ENCODE results near the gene TRIM40. TPM values are rescaled to one million over a fixed set of nuclear protein-coding genes. Genes with fewer than 3 reads are reported as not detected.

TRIM40 gene
- total RNA-seq, 1 donor from 2014 or later, result not detected

DNA sequence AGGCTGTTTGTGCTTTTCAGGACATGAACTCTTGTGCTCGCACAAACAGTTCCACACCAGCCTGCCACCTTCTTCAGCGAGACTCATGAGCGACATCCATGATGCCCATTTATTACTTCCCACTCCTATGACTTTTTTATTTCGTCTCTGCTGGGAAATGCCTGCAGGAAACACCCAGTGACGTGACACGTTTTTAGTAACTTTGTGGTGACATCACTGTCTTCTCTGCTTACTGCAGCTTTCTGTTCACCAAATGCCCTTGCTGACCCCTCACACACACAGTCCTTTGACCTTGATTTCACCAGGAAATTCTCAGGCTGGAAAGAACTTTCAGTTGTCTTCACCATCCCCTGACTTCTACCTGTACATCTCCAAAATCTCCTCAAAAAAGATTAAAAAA is 8.9 kb downstream of the TRIM40 start:
- intact Hi-C loops (cut with micrococcal nuclease), result no loop called here
- peaks cover 5% of the 10 kb centered on the region for H3K4me1 Mint-ChIP-seq (ENCODE audit: low read depth)
- H3K27me3 Mint-ChIP-seq (ENCODE audit: low read depth), result peaks cover 43% of the 10 kb centered on the region
- H3K9me3 Mint-ChIP-seq, result no peaks in the 10 kb centered on the region
- H3K4me3 Mint-ChIP-seq (ENCODE audit: low read depth), result no peak overlapping the region
- no peak for DNase-seq (ENCODE audit: low spot score)
- no peaks in the 10 kb centered on the region for H3K36me3 Mint-ChIP-seq (ENCODE audit: low read depth)
- no peak overlapping the region for H3K27ac Mint-ChIP-seq

DNA sequence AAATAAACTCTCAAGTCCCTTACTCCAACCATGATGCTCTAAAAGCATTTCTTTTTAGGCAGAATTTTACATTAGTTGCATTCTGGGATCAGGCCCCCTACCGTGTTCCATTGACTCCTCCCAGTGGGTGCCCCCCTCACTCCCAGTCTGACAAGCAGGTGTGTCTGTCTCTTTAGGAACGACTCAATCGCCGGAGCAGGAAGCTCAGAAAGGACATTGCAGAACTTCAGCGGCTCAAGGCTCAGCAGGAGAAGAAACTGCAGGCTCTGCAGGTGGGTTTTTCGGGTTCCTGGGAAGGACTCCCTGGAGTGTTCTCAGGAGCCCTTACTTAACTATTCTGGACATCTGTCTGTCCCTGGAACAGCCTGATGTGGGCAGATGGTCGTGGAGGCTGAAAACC is 9.9 kb downstream of the TRIM40 start:
- Mint-ChIP-seq H3K36me3 (ENCODE audit: low read depth) (no peaks in the 10 kb centered on the region), H3K4me1 (ENCODE audit: low read depth) (peaks cover 2% of the 10 kb centered on the region), H3K9me3 (no peaks in the 10 kb centered on the region), H3K27me3 (ENCODE audit: low read depth) (peaks cover 43% of the 10 kb centered on the region), H3K4me3 (ENCODE audit: low read depth) (no peak overlapping the region), H3K27ac (no peak overlapping the region)
- DNase-seq (ENCODE audit: low spot score), result no peak
- intact Hi-C loops (cut with micrococcal nuclease), result no loop called here

GRCh38 chr6:30147096-30147495 is 11.2 kb downstream of the TRIM40 start:
- Mint-ChIP-seq H3K4me1 (ENCODE audit: low read depth) (peaks cover 4% of the 10 kb centered on the region), H3K9me3 (no peaks in the 10 kb centered on the region), H3K4me3 (ENCODE audit: low read depth) (no peak overlapping the region), H3K36me3 (ENCODE audit: low read depth) (no peaks in the 10 kb centered on the region), H3K27me3 (ENCODE audit: low read depth) (peaks cover 32% of the 10 kb centered on the region), H3K27ac (no peak overlapping the region)
- DNase-seq (ENCODE audit: low spot score), result peak; percentile 7
- intact Hi-C loops (cut with micrococcal nuclease), result no loop called here

DNA sequence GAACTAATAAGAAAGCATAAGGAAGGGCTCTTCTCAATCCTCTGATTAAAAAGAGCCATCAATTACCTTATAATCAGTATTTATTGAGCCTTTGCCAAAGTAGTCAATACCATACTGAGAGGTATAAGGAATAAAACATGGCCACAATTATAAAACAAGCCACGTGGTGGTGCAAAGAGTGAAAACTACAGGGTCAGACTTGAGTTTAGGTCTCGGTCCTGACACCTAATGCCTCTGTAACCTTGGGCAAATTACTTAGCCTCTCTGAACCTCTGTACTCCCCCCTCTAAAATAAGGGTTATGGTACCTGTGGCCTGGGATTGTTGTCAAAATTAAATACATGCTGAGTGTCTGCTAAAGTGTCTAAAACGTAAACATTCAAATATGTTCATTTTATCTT is 13.3 kb downstream of the TRIM40 start:
- Mint-ChIP-seq H3K27me3 (ENCODE audit: low read depth) (peaks cover 30% of the 10 kb centered on the region), H3K4me3 (ENCODE audit: low read depth) (no peak overlapping the region), H3K9me3 (no peaks in the 10 kb centered on the region), H3K36me3 (ENCODE audit: low read depth) (no peaks in the 10 kb centered on the region), H3K27ac (no peak overlapping the region), H3K4me1 (ENCODE audit: low read depth) (peaks cover 6% of the 10 kb centered on the region)
- intact Hi-C loops (cut with micrococcal nuclease), result no loop called here
- DNase-seq (ENCODE audit: low spot score), result no peak

GRCh38 chr6:30149858-30150550 is 14.1 kb downstream of the TRIM40 start:
- Mint-ChIP-seq H3K36me3 (ENCODE audit: low read depth) (no peaks in the 10 kb centered on the region), H3K9me3 (no peaks in the 10 kb centered on the region), H3K27me3 (ENCODE audit: low read depth) (peaks cover 22% of the 10 kb centered on the region), H3K4me3 (ENCODE audit: low read depth) (no peak overlapping the region), H3K27ac (no peak overlapping the region), H3K4me1 (ENCODE audit: low read depth) (peaks cover 6% of the 10 kb centered on the region)
- DNase-seq (ENCODE audit: low spot score), result no peak
- intact Hi-C loops (cut with micrococcal nuclease), result no loop called here

DNA sequence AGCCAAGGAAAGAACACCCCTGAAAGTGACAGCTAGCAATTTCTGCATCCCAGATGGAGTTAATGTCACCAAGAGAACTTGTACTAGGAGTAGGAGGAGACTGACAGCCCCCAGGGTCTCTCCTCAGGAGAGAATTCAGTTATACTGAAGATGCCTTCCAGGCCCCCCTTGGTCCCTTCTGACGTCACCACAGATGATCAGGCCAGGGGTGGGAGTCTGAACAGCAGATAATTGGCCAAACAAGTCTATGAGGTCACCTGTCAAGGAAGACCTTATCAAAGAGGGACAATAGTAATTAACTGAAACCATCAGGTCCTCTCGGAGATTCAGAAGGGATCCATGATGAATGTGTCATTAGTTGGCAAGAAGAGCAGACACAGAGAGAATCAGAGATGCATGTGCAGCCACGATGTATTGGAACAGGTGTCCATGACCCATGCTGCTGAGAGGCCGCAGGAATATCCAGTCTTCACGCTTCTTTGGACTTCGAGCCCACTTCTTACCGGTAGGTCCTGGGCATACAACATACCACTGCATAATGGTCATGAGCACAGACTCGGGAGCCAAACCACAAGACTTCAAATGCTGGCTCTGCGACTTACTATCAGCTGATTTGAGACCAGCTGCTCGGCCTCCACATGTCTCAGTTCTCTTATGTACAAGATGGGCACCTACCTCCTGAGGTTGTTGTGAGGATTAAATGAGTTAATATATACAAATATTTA is 14.9 kb downstream of the TRIM40 start:
- DNase-seq (ENCODE audit: low spot score), result no peak
- H3K36me3 Mint-ChIP-seq (ENCODE audit: low read depth), result no peaks in the 10 kb centered on the region
- no peak overlapping the region for H3K4me3 Mint-ChIP-seq (ENCODE audit: low read depth)
- intact Hi-C loops (cut with micrococcal nuclease), result no loop called here
- peaks cover 22% of the 10 kb centered on the region for H3K27me3 Mint-ChIP-seq (ENCODE audit: low read depth)
- H3K9me3 Mint-ChIP-seq, result no peaks in the 10 kb centered on the region
- no peak overlapping the region for H3K27ac Mint-ChIP-seq
- H3K4me1 Mint-ChIP-seq (ENCODE audit: low read depth), result peaks cover 6% of the 10 kb centered on the region

- DNase-seq (ENCODE audit: low spot score), result peak; percentile 4
These were observed 15.6 kb downstream of the TRIM40 start for GRCh38 chr6:30151580-30151979.

GRCh38 chr6:30152016-30152673 is 16.2 kb downstream of the TRIM40 start:
- H3K27me3 Mint-ChIP-seq (ENCODE audit: low read depth), result peaks cover 21% of the 10 kb centered on the region
- H3K4me3 Mint-ChIP-seq (ENCODE audit: low read depth), result no peak overlapping the region
- H3K27ac Mint-ChIP-seq, result no peak overlapping the region
- no peak for DNase-seq (ENCODE audit: low spot score)
- no peaks in the 10 kb centered on the region for H3K36me3 Mint-ChIP-seq (ENCODE audit: low read depth)
- peaks cover 6% of the 10 kb centered on the region for H3K4me1 Mint-ChIP-seq (ENCODE audit: low read depth)
- no peaks in the 10 kb centered on the region for H3K9me3 Mint-ChIP-seq
- intact Hi-C loops (cut with micrococcal nuclease), result no loop called here

More at GRCh38 chr6:30151580-30151979, 15.6 kb downstream of the TRIM40 start:
- no peaks in the 10 kb centered on the region for H3K9me3 Mint-ChIP-seq
- peaks cover 21% of the 10 kb centered on the region for H3K27me3 Mint-ChIP-seq (ENCODE audit: low read depth)
- H3K36me3 Mint-ChIP-seq (ENCODE audit: low read depth), result no peaks in the 10 kb centered on the region
- intact Hi-C loops (cut with micrococcal nuclease), result no loop called here
- H3K27ac Mint-ChIP-seq, result no peak overlapping the region
- no peak overlapping the region for H3K4me3 Mint-ChIP-seq (ENCODE audit: low read depth)
- H3K4me1 Mint-ChIP-seq (ENCODE audit: low read depth), result peaks cover 6% of the 10 kb centered on the region

DNA sequence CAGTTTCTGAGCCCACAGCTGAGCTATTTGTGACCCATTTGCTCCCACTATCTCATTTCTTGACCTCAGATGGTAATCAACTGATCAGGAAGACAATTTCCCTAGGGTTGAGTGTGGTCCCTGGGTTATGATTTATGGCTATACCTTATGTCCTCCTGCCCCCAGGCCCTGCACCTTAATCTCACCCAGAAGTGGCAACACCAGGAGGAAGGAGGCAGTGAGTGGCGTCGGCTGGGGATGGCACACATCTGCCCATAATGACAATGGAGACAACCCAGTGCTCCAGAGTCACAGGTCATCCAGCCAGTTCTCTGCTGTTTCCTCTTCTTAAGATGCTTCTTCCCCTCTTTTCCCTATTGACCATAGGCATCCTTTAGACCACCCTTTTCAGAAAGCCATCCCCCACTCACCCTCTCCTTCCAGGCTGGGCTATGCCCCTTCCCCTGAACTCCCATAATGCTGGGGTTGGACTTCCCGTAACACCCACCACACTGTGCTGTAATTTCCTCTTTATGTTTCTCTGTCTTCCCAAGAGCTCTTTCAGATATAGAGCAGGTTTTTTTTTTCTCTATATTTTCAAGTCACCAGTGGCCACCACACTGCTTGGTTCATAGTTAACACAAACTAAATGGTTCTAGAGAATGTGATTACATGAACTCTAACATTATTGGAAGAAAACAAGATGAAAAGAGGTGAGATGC is 17.1 kb downstream of the TRIM40 start:
- H3K27me3 Mint-ChIP-seq (ENCODE audit: low read depth), result peaks cover 21% of the 10 kb centered on the region
- H3K4me1 Mint-ChIP-seq (ENCODE audit: low read depth), result peaks cover 6% of the 10 kb centered on the region

DNA sequence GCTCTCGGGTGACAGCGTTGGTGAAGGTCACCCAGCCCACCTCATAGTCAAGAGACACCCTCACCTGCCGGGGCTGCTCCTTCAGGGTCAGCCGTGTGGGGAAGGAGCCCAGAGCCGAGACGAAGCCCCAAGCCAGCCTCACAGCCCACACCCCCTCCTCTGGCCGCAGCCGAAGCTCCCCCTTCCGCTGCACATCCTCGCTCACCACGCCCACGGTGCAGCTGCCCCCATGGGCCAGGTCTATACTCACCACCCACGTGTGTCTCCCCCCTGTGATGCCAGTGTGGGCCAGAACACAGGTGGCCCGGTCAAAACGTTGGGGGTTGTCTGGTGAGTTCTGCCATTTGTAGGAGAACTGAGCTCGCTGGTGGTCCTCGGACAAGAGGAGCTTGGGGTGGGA is 18.1 kb downstream of the TRIM40 start:
- Mint-ChIP-seq H3K9me3 (no peaks in the 10 kb centered on the region), H3K4me3 (ENCODE audit: low read depth) (no peak overlapping the region), H3K27ac (no peak overlapping the region), H3K27me3 (ENCODE audit: low read depth) (peaks cover 21% of the 10 kb centered on the region), H3K36me3 (ENCODE audit: low read depth) (no peaks in the 10 kb centered on the region), H3K4me1 (ENCODE audit: low read depth) (peaks cover 14% of the 10 kb centered on the region)
- intact Hi-C loops (cut with micrococcal nuclease), result no loop called here
- DNase-seq (ENCODE audit: low spot score), result peak; percentile 5

More for the DNA sequence above, 17.1 kb downstream of the TRIM40 start:
- intact Hi-C loops (cut with micrococcal nuclease), result no loop called here
- Mint-ChIP-seq H3K36me3 (ENCODE audit: low read depth) (no peaks in the 10 kb centered on the region), H3K27ac (no peak overlapping the region), H3K9me3 (no peaks in the 10 kb centered on the region), H3K4me3 (ENCODE audit: low read depth) (no peak overlapping the region)
- DNase-seq (ENCODE audit: low spot score), result peak; percentile 3

DNA sequence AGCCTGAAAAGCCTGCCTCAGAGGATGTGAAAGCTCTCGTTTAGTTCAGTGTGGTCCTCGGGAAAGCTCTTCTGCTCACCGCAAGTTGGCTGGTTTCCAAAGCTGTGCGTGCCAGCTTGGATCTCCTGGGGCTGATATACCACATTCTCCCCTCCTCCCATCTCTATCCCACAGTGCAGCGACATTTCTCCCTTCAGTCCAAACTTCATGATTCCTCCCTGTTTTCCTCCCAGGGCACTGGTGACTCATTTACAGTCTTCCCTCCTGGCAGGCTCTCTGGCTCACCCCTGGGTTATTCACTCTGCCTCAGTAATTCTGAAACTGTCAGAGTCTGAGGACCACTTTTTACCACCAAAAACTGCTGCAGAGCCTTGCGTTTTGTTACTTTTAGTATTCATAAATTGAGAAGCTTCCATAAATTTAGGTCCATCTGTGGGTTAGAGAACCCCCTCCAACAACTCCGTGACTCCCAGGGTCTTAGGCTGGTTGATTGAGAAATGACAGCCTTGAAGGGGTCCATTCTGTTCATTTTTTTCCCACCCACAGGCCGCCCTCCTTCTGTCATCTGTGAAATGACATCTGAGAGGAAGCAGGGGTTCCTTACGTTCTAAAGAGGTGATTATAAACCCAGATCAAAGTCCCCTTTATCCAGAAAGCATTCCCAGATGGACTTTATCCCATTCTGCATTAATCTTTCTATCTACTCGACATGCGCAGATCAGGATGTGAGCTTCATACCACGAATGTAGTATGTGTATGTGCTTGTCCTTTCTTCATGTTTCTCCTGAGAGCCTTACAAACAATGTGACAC is 19.0 kb downstream of the TRIM40 start:
- Mint-ChIP-seq H3K4me1 (ENCODE audit: low read depth) (peaks cover 14% of the 10 kb centered on the region), H3K4me3 (ENCODE audit: low read depth) (no peak overlapping the region), H3K9me3 (no peaks in the 10 kb centered on the region), H3K36me3 (ENCODE audit: low read depth) (no peaks in the 10 kb centered on the region), H3K27ac (no peak overlapping the region), H3K27me3 (ENCODE audit: low read depth) (peaks cover 19% of the 10 kb centered on the region)
- peak; percentile 4 for DNase-seq (ENCODE audit: low spot score)
- intact Hi-C loops (cut with micrococcal nuclease), result no loop called here
